ENCODE data around the gene FAM107B. TPM values are rescaled to one million over a fixed set of nuclear protein-coding genes. Genes with fewer than 3 reads are reported as not detected.
"Not testable (repeated sequence)": the region's sequence is repeated elsewhere in the genome, so short reads cannot be mapped to it uniquely, and the experiment has no call there.

The FAM107B gene
- polyA plus RNA-seq, 3 donors: 90.6 to 121 (median 117) TPM

- no peak for DNase-seq (ENCODE audit: extremely low read depth in 1 of 11, low read depth in 9 of 11, low spot score in 4 of 11)
Measured at GRCh38 chr10:14751014-14751896, 23.4 kb downstream of the FAM107B start.

- no peak for DNase-seq (ENCODE audit: extremely low read depth in 1 of 11, low read depth in 9 of 11, low spot score in 4 of 11)
Measured at GRCh38 chr10:14749070-14749809, 25.5 kb downstream of the FAM107B start.

DNA sequence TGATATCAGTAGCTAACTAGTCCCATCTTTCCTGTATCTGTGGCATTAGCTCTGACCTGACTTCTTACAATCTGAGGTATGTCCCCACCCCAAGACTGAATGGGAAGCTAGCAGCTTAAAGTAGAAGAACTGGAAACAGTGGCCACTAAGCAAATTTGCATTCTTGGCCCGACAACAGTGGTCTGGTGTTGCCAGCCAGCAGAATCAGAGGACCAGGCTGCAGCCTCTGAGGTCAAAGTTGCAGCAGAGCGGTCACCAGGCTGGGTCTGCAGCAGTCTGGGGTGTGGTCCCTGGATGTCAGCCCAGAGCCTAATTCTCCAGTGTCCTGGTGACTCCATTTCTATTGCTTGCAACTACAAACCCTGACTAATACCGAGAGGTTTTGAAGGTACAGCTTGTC lies 26.3 kb downstream of the FAM107B start:
- no peak for DNase-seq (ENCODE audit: extremely low read depth in 1 of 11, low read depth in 9 of 11, low spot score in 4 of 11)

GRCh38 chr10:14742815-14743214 lies 31.9 kb downstream of the FAM107B start:
- no peak for DNase-seq (ENCODE audit: extremely low read depth in 1 of 11, low read depth in 9 of 11, low spot score in 4 of 11)

- no peak for DNase-seq (ENCODE audit: extremely low read depth in 1 of 11, low read depth in 9 of 11, low spot score in 4 of 11)
Measured at GRCh38 chr10:14742382-14742781, 32.3 kb downstream of the FAM107B start.

DNA sequence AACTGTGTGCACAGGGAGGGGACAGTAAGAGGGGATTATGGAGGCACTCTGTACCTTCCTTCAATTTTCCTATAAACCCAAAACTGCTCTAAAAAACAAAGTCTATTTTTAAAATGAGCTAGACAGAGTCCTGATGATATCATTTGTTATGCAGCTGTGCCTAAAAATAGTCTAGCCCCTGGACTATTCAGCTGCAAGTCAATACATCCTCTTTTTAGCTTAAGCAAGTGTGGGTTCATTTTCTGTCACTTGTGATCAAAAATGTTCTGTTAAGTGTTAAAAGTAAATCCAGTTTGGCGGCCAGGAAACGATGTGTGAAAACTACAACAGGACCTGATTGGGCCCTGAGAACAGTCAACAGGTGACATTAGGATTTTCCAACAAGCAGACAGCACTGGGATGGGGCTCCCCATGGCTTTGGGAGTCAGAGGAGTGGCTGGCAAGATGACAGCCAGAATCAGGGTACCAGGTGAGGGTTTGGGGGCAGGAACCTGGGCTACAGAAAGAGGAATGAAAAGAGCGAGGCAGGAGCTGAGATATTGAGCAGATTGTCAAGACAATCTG lies 33.9 kb downstream of the FAM107B start:
- no peak for DNase-seq (ENCODE audit: extremely low read depth in 1 of 11, low read depth in 9 of 11, low spot score in 4 of 11)

DNA sequence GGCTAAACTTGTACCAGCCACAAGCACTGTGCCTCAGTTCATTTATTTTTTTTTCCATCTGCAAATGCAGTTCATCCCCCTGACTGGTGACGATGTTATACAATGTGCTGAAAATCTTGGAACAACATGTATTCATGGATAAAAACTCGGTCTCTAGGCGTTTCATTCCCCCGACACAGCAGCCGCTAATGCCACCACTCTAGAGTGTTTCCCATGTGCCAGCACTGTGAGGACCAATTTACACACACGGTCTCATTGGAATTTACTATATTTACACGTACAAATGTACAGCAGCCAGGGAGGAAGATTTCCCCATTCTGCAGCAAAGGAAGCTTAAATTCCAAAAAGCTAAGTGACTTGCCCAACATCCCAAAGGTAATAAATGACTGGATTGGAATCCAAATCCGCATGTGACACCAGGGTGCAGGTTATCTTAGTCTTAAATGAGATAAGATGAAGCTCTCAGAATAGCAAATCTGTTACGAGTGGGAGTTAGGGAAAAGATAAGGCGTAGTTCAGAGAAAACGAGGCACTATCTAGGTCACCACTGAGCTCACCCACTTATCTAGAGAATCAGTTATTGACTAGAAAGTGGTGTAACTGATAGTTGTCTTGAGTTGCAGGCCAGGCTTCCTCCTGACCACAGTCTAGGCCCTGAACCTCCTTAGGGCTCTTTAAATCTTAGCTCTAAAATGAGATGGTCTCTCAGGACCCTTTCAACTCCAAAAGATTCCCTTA lies 36.7 kb downstream of the FAM107B start:
- DNase-seq (ENCODE audit: extremely low read depth in 1 of 11, low read depth in 9 of 11, low spot score in 4 of 11): no peak

DNA sequence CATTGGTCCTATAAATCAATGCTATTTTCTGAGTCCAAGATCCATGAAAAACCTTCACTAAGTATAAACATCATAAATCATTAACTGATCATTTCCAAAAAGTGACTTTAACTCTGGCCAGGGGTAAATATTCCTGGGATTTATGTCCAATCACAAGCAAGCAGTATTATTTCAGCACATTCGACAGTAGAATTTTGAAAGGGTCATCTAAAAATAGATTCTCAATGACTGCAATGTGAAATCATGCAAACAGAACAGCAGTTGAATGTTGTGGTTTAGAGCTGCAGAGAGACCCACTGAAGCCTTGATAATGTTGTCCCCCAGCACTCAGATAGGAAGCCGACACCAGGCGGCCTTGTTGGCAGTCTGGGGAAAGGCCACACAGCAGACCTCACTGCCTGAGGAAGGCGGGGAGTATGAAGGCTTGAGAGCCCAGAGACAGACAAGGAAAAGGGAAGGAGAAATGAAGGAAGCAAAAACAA lies 38.1 kb downstream of the FAM107B start:
- peak in 8 of 11 donors; percentile 17 to 39 (median 27) for DNase-seq (ENCODE audit: extremely low read depth in 1 of 11, low read depth in 9 of 11, low spot score in 4 of 11)

DNA sequence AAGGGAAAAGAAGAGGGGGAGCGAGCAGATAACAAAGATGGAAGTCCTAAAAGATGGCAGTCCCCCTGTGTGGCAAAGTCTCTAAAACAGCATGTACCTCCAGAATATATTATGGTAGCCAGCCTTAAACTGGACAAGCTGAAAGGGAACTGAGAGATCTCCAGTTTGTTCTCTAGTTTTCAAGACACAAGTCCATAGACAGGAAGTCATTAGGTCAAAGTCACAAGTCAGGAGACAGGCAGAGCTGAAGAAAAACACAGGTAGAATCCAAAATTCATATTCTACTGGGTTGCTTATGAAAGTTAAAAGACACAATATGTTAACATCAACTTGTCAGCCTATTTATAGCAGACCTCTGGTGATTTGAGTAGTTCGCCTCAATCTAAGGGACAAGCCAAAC lies 38.7 kb downstream of the FAM107B start:
- DNase-seq (ENCODE audit: extremely low read depth in 1 of 11, low read depth in 9 of 11, low spot score in 4 of 11): no peak

DNA sequence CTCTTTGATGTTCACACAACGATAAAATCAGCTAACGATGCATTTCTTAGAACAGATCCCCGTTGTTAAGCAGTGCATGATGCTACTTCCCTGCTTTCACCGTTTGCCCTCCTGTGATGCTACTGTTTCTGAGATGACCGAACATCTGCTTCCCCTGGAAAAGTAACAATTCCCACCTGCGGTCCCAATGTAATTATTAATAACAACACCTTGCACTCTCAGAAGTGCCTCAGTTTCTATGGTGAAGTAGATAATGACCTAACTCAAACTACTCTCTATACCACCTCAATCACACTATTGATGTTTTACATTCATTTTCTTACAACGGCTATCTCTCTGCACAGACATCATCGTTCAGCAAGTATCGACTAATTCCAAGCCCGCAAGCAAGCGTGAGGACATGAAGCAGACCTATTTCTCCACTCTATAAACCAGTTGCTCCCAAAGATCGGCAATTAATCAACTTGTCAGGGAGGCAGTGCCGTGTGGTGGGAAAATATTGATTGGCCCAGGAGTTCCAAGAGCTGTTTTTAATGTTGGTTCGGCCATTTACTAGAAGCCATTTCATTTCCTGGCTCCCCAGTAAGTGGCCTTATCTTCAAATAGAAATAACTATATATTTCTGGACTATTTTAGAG lies 42.7 kb downstream of the FAM107B start:
- no peak for DNase-seq (ENCODE audit: extremely low read depth in 1 of 11, low read depth in 9 of 11, low spot score in 4 of 11)

- no peak for DNase-seq (ENCODE audit: extremely low read depth in 1 of 11, low read depth in 9 of 11, low spot score in 4 of 11)
Measured at GRCh38 chr10:14728346-14728745, 46.4 kb downstream of the FAM107B start.

- no peak for DNase-seq (ENCODE audit: extremely low read depth in 1 of 11, low read depth in 9 of 11, low spot score in 4 of 11)
Measured at GRCh38 chr10:14727924-14728323, 46.8 kb downstream of the FAM107B start.

DNA sequence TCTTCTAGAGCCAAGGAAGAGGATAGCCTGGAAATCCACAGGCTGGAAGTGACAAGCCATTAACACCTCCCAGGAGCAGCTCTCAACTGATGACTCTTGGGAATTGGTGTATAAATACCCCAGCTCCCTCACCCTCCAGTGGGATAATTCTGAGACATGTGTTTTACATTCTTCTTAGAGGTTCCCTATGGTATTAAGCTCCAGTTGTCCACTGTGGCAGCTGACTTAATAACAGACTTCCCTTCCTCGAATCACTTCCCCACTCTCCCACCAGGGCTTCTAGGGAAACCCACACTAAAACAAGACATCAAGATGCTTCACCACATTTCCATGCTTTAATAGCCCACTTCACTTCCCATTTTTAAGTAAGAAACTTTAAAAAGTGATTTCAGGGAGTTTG lies 47.2 kb downstream of the FAM107B start:
- DNase-seq (ENCODE audit: extremely low read depth in 1 of 11, low read depth in 9 of 11, low spot score in 4 of 11): no peak

- no peak for DNase-seq (ENCODE audit: extremely low read depth in 1 of 11, low read depth in 9 of 11, low spot score in 4 of 11)
Measured at GRCh38 chr10:14724931-14725330, 49.8 kb downstream of the FAM107B start.

GRCh38 chr10:14723052-14723689 lies 51.5 kb downstream of the FAM107B start:
- no peak for DNase-seq (ENCODE audit: extremely low read depth in 1 of 11, low read depth in 9 of 11, low spot score in 4 of 11)

DNA sequence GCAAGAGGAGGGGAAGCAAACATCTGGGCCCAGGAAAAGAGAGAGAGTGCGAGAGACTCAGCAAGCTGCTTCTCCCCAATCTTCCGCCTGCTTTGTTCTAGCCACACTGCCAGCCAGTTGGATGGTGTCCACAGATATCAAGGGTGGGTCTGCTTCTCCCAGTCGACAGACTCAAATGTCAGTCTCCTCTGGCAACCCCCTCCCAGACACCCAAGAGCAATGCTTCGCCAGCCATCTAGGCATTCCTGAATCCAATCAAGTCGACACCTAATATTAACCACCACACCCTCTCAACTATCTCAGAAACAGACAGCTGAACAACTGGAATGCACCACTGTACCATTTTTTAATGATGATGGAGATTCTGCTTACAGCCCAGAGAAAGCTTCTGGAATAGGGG lies 57.1 kb downstream of the FAM107B start:
- no peak for DNase-seq (ENCODE audit: extremely low read depth in 1 of 11, low read depth in 9 of 11, low spot score in 4 of 11)

GRCh38 chr10:14712991-14713424 lies 61.7 kb downstream of the FAM107B start:
- DNase-seq (ENCODE audit: extremely low read depth in 1 of 11, low read depth in 9 of 11, low spot score in 4 of 11): no peak

GRCh38 chr10:14709344-14709743 lies 65.4 kb downstream of the FAM107B start:
- DNase-seq (ENCODE audit: extremely low read depth in 1 of 11, low read depth in 9 of 11, low spot score in 4 of 11): not testable (repeated sequence)
